ENCODE data around the gene ODAD3. TPM values are rescaled to one million over a fixed set of nuclear protein-coding genes. Genes with fewer than 3 reads are reported as not detected.

The ODAD3 gene
- total RNA-seq, 4 donors from 2014 or later = not detected

GRCh38 chr19:11401808-11402543, 32.9 kb downstream of the ODAD3 start:
- no peaks in the 10 kb centered on the region for H3K36me3 ChIP-seq
- H3K27me3 ChIP-seq = peaks cover 0 to 8% (median 0%) of the 10 kb centered on the region in 3 donors
- H3K4me1 ChIP-seq = no peaks in the 10 kb centered on the region
- H3K4me3 ChIP-seq = no peak overlapping the region
- no peaks in the 10 kb centered on the region for H3K9me3 ChIP-seq
- no peak for DNase-seq
- no peak for ATAC-seq
- in situ Hi-C loops (cut with MboI; ENCODE audit: low sequenced_read_pairs in 4 of 4) = no loop called here
- H3K27ac ChIP-seq = no peak overlapping the region
- TF ChIP-seq POLR2A (IDR thresholded peaks at IDR 0.05) = no peak
- no peak for TF ChIP-seq CTCF (IDR thresholded peaks at IDR 0.05 in 4 of 5, conservative IDR thresholded peaks at IDR 0.05 in 1 of 5)
- intact Hi-C loops (cut with DNase I; ENCODE audit: low total_unique reads) = no loop called here

- Histone ChIP-seq H3K4me1 (no peaks in the 10 kb centered on the region), H3K27me3 (no peaks in the 10 kb centered on the region), H3K36me3 (no peaks in the 10 kb centered on the region), H3K9me3 (no peaks in the 10 kb centered on the region), H3K27ac (no peak overlapping the region), H3K4me3 (no peak overlapping the region)
- no peak for TF ChIP-seq POLR2A (IDR thresholded peaks at IDR 0.05)
- no peak for TF ChIP-seq CTCF (IDR thresholded peaks at IDR 0.05 in 4 of 5, conservative IDR thresholded peaks at IDR 0.05 in 1 of 5)
- intact Hi-C loops (cut with DNase I; ENCODE audit: low total_unique reads) = no loop called here
- ATAC-seq = no peak
- DNase-seq = no peak
- in situ Hi-C loops (cut with MboI; ENCODE audit: low sequenced_read_pairs in 4 of 4) = no loop called here
Measured at GRCh38 chr19:11400798-11401197, 34.1 kb downstream of the ODAD3 start.

- Histone ChIP-seq H3K36me3 (no peaks in the 10 kb centered on the region), H3K27me3 (no peaks in the 10 kb centered on the region), H3K9me3 (no peaks in the 10 kb centered on the region), H3K4me3 (no peak overlapping the region), H3K27ac (no peak overlapping the region), H3K4me1 (no peaks in the 10 kb centered on the region)
- DNase-seq (no peak), ATAC-seq (no peak)
- in situ Hi-C loops (cut with MboI; ENCODE audit: low sequenced_read_pairs in 4 of 4) (loop anchor here in 1 of 4 donors (25.0 kb wide), 1 partner anchor 188 kb away; the partner anchor contains the start of genes ACP5 and ZNF627), intact Hi-C loops (cut with DNase I; ENCODE audit: low total_unique reads) (no loop called here)
- TF ChIP-seq CTCF (IDR thresholded peaks at IDR 0.05 in 4 of 5, conservative IDR thresholded peaks at IDR 0.05 in 1 of 5) (no peak), POLR2A (IDR thresholded peaks at IDR 0.05) (no peak)
Measured at GRCh38 chr19:11399667-11400066, 35.3 kb downstream of the ODAD3 start.

- Histone ChIP-seq H3K4me1 (no peaks in the 10 kb centered on the region), H3K9me3 (no peaks in the 10 kb centered on the region), H3K27ac (no peak overlapping the region), H3K36me3 (no peaks in the 10 kb centered on the region), H3K27me3 (peaks cover 0 to 2% (median 0%) of the 10 kb centered on the region in 3 donors), H3K4me3 (no peak overlapping the region)
- in situ Hi-C loops (cut with MboI; ENCODE audit: low sequenced_read_pairs in 4 of 4) (loop anchor here in 1 of 4 donors (25.0 kb wide), 1 partner anchor 190 kb away; the partner anchor contains the start of genes ACP5 and ZNF627), intact Hi-C loops (cut with DNase I; ENCODE audit: low total_unique reads) (no loop called here)
- TF ChIP-seq POLR2A (IDR thresholded peaks at IDR 0.05) = no peak
- no peak for TF ChIP-seq CTCF (IDR thresholded peaks at IDR 0.05 in 4 of 5, conservative IDR thresholded peaks at IDR 0.05 in 1 of 5)
- ATAC-seq (no peak), DNase-seq (no peak)
Measured at GRCh38 chr19:11397089-11397610, 37.8 kb downstream of the ODAD3 start.

All from gastrocnemius medialis (tissue), 4 donors.